IMR-90 (cell line): ENCODE measurements around the gene DCANP1. TPM values are rescaled to one million over a fixed set of nuclear protein-coding genes. Genes with fewer than 3 reads are reported as not detected.

Source experiments
- ATAC-seq: fragments of 200-7000 bp; cut with Tn5 transposase; 2 replicates; pipeline ENCODE4 v1.9.1; 2020; ENCODE audit warnings: low read depth, mild to moderate bottlenecking, moderate library complexity
- BruUV-seq: library from RNA; stranded (reverse); fragments of 400-500 nt; replicated peaks from 2 replicates; lab custom pipeline; 2021; lab: Mats Ljungman, UMichigan
- CTCF ChIA-PET: fragments of 300-600 bp; formaldehyde crosslinking; extraction: SDS; loops from one replicate; lab custom pipeline; 2021; ENCODE audit warnings: antibody characterized with exemption; lab: Yijun Ruan, JAX
- POLR2A ChIA-PET: fragments of 300-600 bp; sonication (Branson Sonifier 250); formaldehyde crosslinking; loops from one replicate; lab custom pipeline; 2022; ENCODE audit warnings: antibody characterized with exemption; ENCODE audit not compliant: unreplicated experiment; lab: Charles Lee
- DNase-seq: peaks from one replicate; pipeline ENCODE4 v3.0.0; 2013
- H2AFZ ChIP-seq: replicated peaks from 2 replicates; pipeline ENCODE3; 2013; ENCODE audit warnings: low read length, mild to moderate bottlenecking; ENCODE audit not compliant: poor library complexity
- H2AK5ac ChIP-seq: 2 replicates; pipeline ENCODE4 v1.6.1; 2013; ENCODE audit warnings: low read depth, low read length, inconsistent platforms
- H2AK9ac ChIP-seq: replicated peaks from 2 replicates; pipeline ENCODE3; 2013; ENCODE audit warnings: mild to moderate bottlenecking, low read depth, low read length, moderate library complexity; ENCODE audit not compliant: poor library complexity
- H2BK120ac ChIP-seq: 2 replicates; pipeline ENCODE4 v1.6.1; 2013; ENCODE audit warnings: low read depth, low read length, inconsistent platforms
- H2BK15ac ChIP-seq: 3 replicates; pipeline ENCODE4 v1.6.1; 2013; ENCODE audit warnings: low read depth, low read length, inconsistent platforms
- H2BK20ac ChIP-seq: 2 replicates; pipeline ENCODE4 v1.6.1; 2013; ENCODE audit warnings: low read depth, mild to moderate bottlenecking, inconsistent platforms, low read length, moderate library complexity
- H2BK5ac ChIP-seq: 2 replicates; pipeline ENCODE4 v1.6.1; 2013; ENCODE audit warnings: mild to moderate bottlenecking, low read depth, low read length, inconsistent platforms; ENCODE audit not compliant: poor library complexity, severe bottlenecking
- H3K14ac ChIP-seq: replicated peaks from 2 replicates; pipeline ENCODE4 v1.6.1; 2013; ENCODE audit warnings: low read depth, low read length, inconsistent platforms
- H3K18ac ChIP-seq: 2 replicates; pipeline ENCODE4 v1.6.1; 2013; ENCODE audit warnings: low read depth, low read length, control low read depth
- H3K23ac ChIP-seq: 2 replicates; pipeline ENCODE4 v1.6.1; 2013; ENCODE audit warnings: low read depth, low read length, inconsistent platforms
- H3K27ac ChIP-seq: 2 replicates; pipeline ENCODE4 v1.5.1; 2013; ENCODE audit warnings: mild to moderate bottlenecking, control low read depth, low read length; ENCODE audit not compliant: insufficient read depth
- H3K27me3 ChIP-seq: 2 replicates; pipeline ENCODE4 v1.6.1; 2013; ENCODE audit warnings: low read length; ENCODE audit not compliant: control insufficient read depth, insufficient read depth
- H3K36me3 ChIP-seq: 2 replicates; pipeline ENCODE4 v1.6.1; 2013; ENCODE audit warnings: low read length, mixed read lengths; ENCODE audit not compliant: control insufficient read depth, insufficient read depth
- H3K4ac ChIP-seq: 2 replicates; pipeline ENCODE4 v1.6.1; 2013; ENCODE audit warnings: low read depth, low read length, inconsistent platforms
- H3K4me1 ChIP-seq: 2 replicates; pipeline ENCODE4 v1.6.1; 2013; ENCODE audit warnings: low read length, mixed read lengths; ENCODE audit not compliant: control insufficient read depth, insufficient read depth
- H3K4me2 ChIP-seq: 2 replicates; pipeline ENCODE4 v1.6.1; 2013; ENCODE audit warnings: low read depth, mild to moderate bottlenecking, control low read depth, low read length, moderate library complexity
- H3K4me3 ChIP-seq: 2 replicates; pipeline ENCODE4 v1.5.1; 2013; ENCODE audit warnings: low read depth, mild to moderate bottlenecking, control low read depth, low read length, moderate library complexity; ENCODE audit not compliant: insufficient read depth
- H3K56ac ChIP-seq: 2 replicates; pipeline ENCODE4 v1.6.1; 2013; ENCODE audit warnings: low read length, inconsistent platforms; ENCODE audit not compliant: insufficient read depth; ENCODE audit errors: extremely low read depth
- H3K79me1 ChIP-seq, 2 experiments: 2 replicates each; pipeline ENCODE4 v1.6.1; 2013; ENCODE audit warnings: low read length in 2 of 2, inconsistent platforms in 1 of 2, low read depth in 1 of 2
- H3K9ac ChIP-seq: 2 replicates; pipeline ENCODE4 v1.6.1; 2013; ENCODE audit warnings: low read depth, low read length, control low read depth
- H3K9me1 ChIP-seq: 2 replicates; pipeline ENCODE4 v1.6.1; 2013; ENCODE audit warnings: low read length, inconsistent platforms; ENCODE audit not compliant: insufficient read depth
- H3K9me3 ChIP-seq: 2 replicates; pipeline ENCODE4 v1.6.1; 2013; ENCODE audit warnings: low read length; ENCODE audit not compliant: control insufficient read depth, insufficient read depth
- H4K20me1 ChIP-seq: 2 replicates; pipeline ENCODE4 v1.6.1; 2013; ENCODE audit warnings: low read length, inconsistent platforms; ENCODE audit not compliant: insufficient read depth
- H4K5ac ChIP-seq: 2 replicates; pipeline ENCODE4 v1.6.1; 2013; ENCODE audit warnings: mild to moderate bottlenecking, low read depth, low read length, control low read depth
- H4K8ac ChIP-seq, 2 experiments: 2 replicates each; pipeline ENCODE4 v1.6.1; 2013; ENCODE audit warnings: low read depth in 2 of 2, low read length in 2 of 2, control low read depth in 1 of 2, inconsistent platforms in 1 of 2
- H4K91ac ChIP-seq: 2 replicates; pipeline ENCODE4 v1.6.1; 2013; ENCODE audit warnings: low read depth, low read length, inconsistent platforms; ENCODE audit not compliant: insufficient read depth
- CEBPB ChIP-seq: IDR thresholded peaks from 2 replicates; pipeline ENCODE4 v1.6.1; 2012; ENCODE audit warnings: low read depth, low read length, improper control_type of control experiment
- CHD1 ChIP-seq: IDR thresholded peaks from 2 replicates; pipeline ENCODE4 v1.6.1; 2012; ENCODE audit warnings: low read depth, low read length, improper control_type of control experiment
- CTCF ChIP-seq: conservative IDR thresholded peaks from 2 replicates; pipeline ENCODE4 v1.5.1; 2012; ENCODE audit warnings: mild to moderate bottlenecking, low read depth, low read length, improper control_type of control experiment
- FOS ChIP-seq: fragments of 150-350 bp; IDR thresholded peaks from 2 replicates; pipeline ENCODE4 v1.6.1; 2016; ENCODE audit warnings: low read depth, low read length
- MAFK ChIP-seq: IDR thresholded peaks from 2 replicates; pipeline ENCODE4 v1.6.1; 2012; ENCODE audit warnings: low read depth, low read length, improper control_type of control experiment
- MAZ ChIP-seq: IDR thresholded peaks from 2 replicates; pipeline ENCODE4 v1.6.1; 2012; ENCODE audit warnings: low read depth, mild to moderate bottlenecking, low read length, improper control_type of control experiment, moderate library complexity, borderline replicate concordance
- MXI1 ChIP-seq: IDR thresholded peaks from 2 replicates; pipeline ENCODE4 v1.6.1; 2012; ENCODE audit warnings: low read depth, mild to moderate bottlenecking, low read length, moderate library complexity, borderline replicate concordance
- NFE2L2 ChIP-seq: fragments of 150-350 bp; IDR thresholded peaks from 2 replicates; pipeline ENCODE4 v1.6.1; 2016; ENCODE audit warnings: low read depth, mild to moderate bottlenecking, low read length
- POLR2A ChIP-seq: IDR thresholded peaks from 2 replicates; pipeline ENCODE4 v1.6.1; 2012; ENCODE audit warnings: mild to moderate bottlenecking, low read depth, low read length
- RAD21 ChIP-seq: IDR thresholded peaks from 2 replicates; pipeline ENCODE4 v1.6.1; 2012; ENCODE audit warnings: low read length, improper control_type of control experiment
- RCOR1 ChIP-seq: IDR thresholded peaks from 2 replicates; pipeline ENCODE4 v1.6.1; 2012; ENCODE audit warnings: mild to moderate bottlenecking, low read length, improper control_type of control experiment; ENCODE audit not compliant: insufficient replicate concordance
- RFX5 ChIP-seq: IDR thresholded peaks from 2 replicates; pipeline ENCODE4 v1.8.0; 2012; ENCODE audit warnings: low read depth, mild to moderate bottlenecking, low read length, moderate library complexity
- SMC3 ChIP-seq: fragments of 150-350 bp; IDR thresholded peaks from 2 replicates; pipeline ENCODE4 v1.6.1; 2016; ENCODE audit warnings: low read depth, mild to moderate bottlenecking, antibody characterized with exemption, low read length, moderate library complexity
- USF2 ChIP-seq: fragments of 150-350 bp; IDR thresholded peaks from 2 replicates; pipeline ENCODE4 v1.6.1; 2017; ENCODE audit warnings: mild to moderate bottlenecking, antibody characterized with exemption, low read length, low read depth
- WGBS, 2 experiments: methylation state at CpG; one replicate each; pipeline versions ENCODE4 v1.1.5 to v1.1.7; 2013; ENCODE audit warnings: missing lambda C conversion rate in 2 of 2; ENCODE audit not compliant: insufficient read length in 1 of 2; ENCODE audit errors: extremely low coverage in 2 of 2; 5-methylcytosine and 5-hydroxymethylcytosine counted together
- dilution Hi-C: fragments of 300-500 bp; cut with HindIII; formaldehyde crosslinking; loops from one replicate; pipeline ENCODE4 v1.14.3; 2018; ENCODE audit warnings: low sequenced_read_pairs; ENCODE audit not compliant: unreplicated experiment
- in situ Hi-C: fragments of 300-500 bp; cut with MboI; formaldehyde crosslinking; loops from 3 replicates; pipeline ENCODE4 v1.14.3; 2019; ENCODE audit warnings: low sequenced_read_pairs, inconsistent platforms, mixed read lengths
- intact Hi-C: fragments of 100-400 bp; cut with micrococcal nuclease; formaldehyde crosslinking; loops from 2 replicates; pipeline ENCODE4 v1.10.0; 2022
- polyA plus RNA-seq, 3 experiments: library from polyadenylated mRNA; depleted of rRNA; stranded (reverse); fragments of >200 nt; gene quantifications; 2 replicates each; pipeline ENCODE4 v1.2.3, GENCODE V29; 2012; ENCODE audit warnings: low replicate concordance in 1 of 3
- total RNA-seq: library from RNA; depleted of rRNA; stranded (reverse); fragments of >200 nt; gene quantifications from 2 replicates; pipeline ENCODE4 v1.2.3, GENCODE V29; 2012

The DCANP1 gene
- total and polyA plus RNA-seq, 2 of the 4 experiments (the other 2 are of a cell fraction) = not detected

- TF ChIP-seq CTCF (no peak), RAD21 (no peak)
Measured at GRCh38 chr5:135425641-135426040, 21.5 kb downstream of the DCANP1 start (continued).

- Histone ChIP-seq H3K9me3 (peaks cover 6% of the 10 kb centered on the region), H4K5ac (no peak overlapping the region), H3K79me1 (no peaks in the 10 kb centered on the region), H3K18ac (no peak overlapping the region), H2AK5ac (no peak overlapping the region), H3K4ac (no peak overlapping the region), H3K4me1 (no peaks in the 10 kb centered on the region), H2AFZ (no peak overlapping the region), H3K14ac (no peak overlapping the region), H3K27me3 (peaks cover 7% of the 10 kb centered on the region), H3K36me3 (no peaks in the 10 kb centered on the region), H2BK5ac (no peak overlapping the region), H3K9me1 (no peaks in the 10 kb centered on the region), H3K27ac (no peak overlapping the region), H2BK20ac (no peak overlapping the region), H3K4me3 (no peak overlapping the region), H3K23ac (no peak overlapping the region), H2BK15ac (no peak overlapping the region), H4K20me1 (no peaks in the 10 kb centered on the region), H2BK120ac (no peak overlapping the region), H3K56ac (no peak overlapping the region), H3K9ac (no peak overlapping the region), H4K8ac (no peak overlapping the region), H2AK9ac (no peak overlapping the region), H4K91ac (no peak overlapping the region), H3K4me2 (no peak overlapping the region)
- BruUV-seq = no TSS peak
- POLR2A ChIA-PET = no interaction called here
- ATAC-seq (no peak), DNase-seq (no peak)
- intact Hi-C loops (no loop called here), dilution Hi-C loops (no loop called here), in situ Hi-C loops (no loop called here)
- no CpG with 5 or more reads among the region's 1 CpG for WGBS, 2 experiments
- CTCF ChIA-PET = interaction anchor here (1.5 kb wide), 1 partner anchor 158 kb away, joined by 3 read pairs; no protein-coding TSS in a partner anchor
- TF ChIP-seq FOS (no peak), SMC3 (no peak), POLR2A (no peak), USF2 (no peak), NFE2L2 (no peak), MXI1 (no peak), CTCF (no peak), CEBPB (no peak), RAD21 (no peak), MAZ (no peak), MAFK (no peak), CHD1 (no peak), RCOR1 (no peak), RFX5 (no peak)
Measured at GRCh38 chr5:135423846-135424168, 23.3 kb downstream of the DCANP1 start.
